HUES64 (cell line): ENCODE results near the gene TMEM150C.

Experiments
- H3K27ac ChIP-seq: 2 replicates; pipeline ENCODE4 v1.7.0; 2013; ENCODE audit warnings: low read depth, low read length, inconsistent platforms
- H3K27me3 ChIP-seq: 2 replicates; pipeline ENCODE4 v1.6.1; 2013; ENCODE audit warnings: mild to moderate bottlenecking, low read length; ENCODE audit not compliant: insufficient read depth
- H3K36me3 ChIP-seq: 2 replicates; pipeline ENCODE4 v1.6.1; 2013; ENCODE audit warnings: mild to moderate bottlenecking, low read length; ENCODE audit not compliant: insufficient read depth
- H3K4me1 ChIP-seq: 2 replicates; pipeline ENCODE4 v1.6.1; 2013; ENCODE audit warnings: mild to moderate bottlenecking, low read length, moderate library complexity; ENCODE audit not compliant: insufficient read depth
- H3K4me3 ChIP-seq: 2 replicates; pipeline ENCODE4 v1.5.1; 2013; ENCODE audit warnings: mild to moderate bottlenecking, low read length, moderate library complexity
- H3K9ac ChIP-seq: 2 replicates; pipeline ENCODE4 v1.6.1; 2013; ENCODE audit warnings: mild to moderate bottlenecking, low read depth, low read length
- H3K9me3 ChIP-seq: 2 replicates; pipeline ENCODE4 v1.6.1; 2013; ENCODE audit warnings: low read depth, low read length; ENCODE audit not compliant: insufficient read depth
- WGBS: fragments of 150-250, 120-280 bp; methylation state at CpG from one replicate; pipeline ENCODE4 v1.1.7; 2013; ENCODE audit warnings: missing lambda C conversion rate; 5-methylcytosine and 5-hydroxymethylcytosine counted together

TMEM150C gene

DNA sequence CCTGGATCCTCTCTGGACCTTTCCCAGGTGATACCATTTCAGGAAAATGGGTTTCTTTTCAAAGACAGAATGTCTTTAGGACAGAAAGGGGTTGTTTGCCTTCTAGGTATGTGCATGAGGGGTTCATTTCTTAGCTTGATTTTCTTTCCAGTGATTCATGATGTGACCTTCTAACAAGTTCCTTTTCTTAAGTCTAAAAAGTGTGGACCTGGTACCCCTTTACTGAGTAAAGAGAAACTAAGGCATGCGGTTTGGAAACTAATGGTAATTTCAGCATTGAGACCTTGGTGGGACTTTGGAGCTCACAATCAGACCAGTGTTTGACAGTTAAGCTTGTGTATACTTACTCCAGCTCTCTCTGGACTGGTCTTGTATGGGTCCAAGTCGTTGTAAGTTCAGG lies 122.7 kb downstream of the TMEM150C start:
- Histone ChIP-seq H3K4me3 (no peak overlapping the region), H3K27ac (no peak overlapping the region), H3K9ac (no peak overlapping the region), H3K27me3 (no peaks in the 10 kb centered on the region), H3K36me3 (peaks cover 26% of the 10 kb centered on the region), H3K9me3 (no peaks in the 10 kb centered on the region), H3K4me1 (peaks cover 7% of the 10 kb centered on the region; the same call in 1 of the 2 replicates)
- 93% methylated on average over 2 of the region's 2 CpGs for WGBS

- peaks cover 33% of the 10 kb centered on the region for H3K36me3 ChIP-seq
- no peak overlapping the region for H3K4me3 ChIP-seq
- no peaks in the 10 kb centered on the region for H3K27me3 ChIP-seq
- H3K9ac ChIP-seq = no peak overlapping the region
- H3K9me3 ChIP-seq = no peaks in the 10 kb centered on the region
- H3K4me1 ChIP-seq = peaks cover 17% of the 10 kb centered on the region; the same call in 1 of the 2 replicates
- 81% methylated on average over 4 of the region's 4 CpGs for WGBS
- no peak overlapping the region for H3K27ac ChIP-seq
Observed at GRCh38 chr4:82437285-82438005, 124.3 kb downstream of the TMEM150C start.

DNA sequence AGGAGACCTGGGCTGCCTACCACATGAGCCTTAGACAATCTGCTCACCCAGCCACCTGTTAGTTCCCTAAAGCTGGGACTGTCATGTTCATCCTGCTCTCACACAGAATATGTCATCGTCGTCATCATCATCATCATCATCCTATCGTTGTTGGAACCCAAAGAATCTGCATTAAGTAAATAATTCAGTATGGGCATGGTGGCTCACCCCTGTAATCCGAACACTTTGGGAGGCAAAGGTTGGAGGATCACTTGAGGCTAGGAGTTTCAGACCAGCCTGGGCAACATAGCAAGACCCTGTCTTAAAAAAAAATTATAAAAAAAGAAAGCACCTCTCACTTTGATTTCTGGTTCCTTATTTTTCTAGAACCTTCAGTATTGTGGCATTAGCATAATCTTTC lies 125.0 kb downstream of the TMEM150C start:
- no peaks in the 10 kb centered on the region for H3K9me3 ChIP-seq
- no peak overlapping the region for H3K4me3 ChIP-seq
- peaks cover 17% of the 10 kb centered on the region; the same call in 1 of the 2 replicates for H3K4me1 ChIP-seq
- H3K9ac ChIP-seq = no peak overlapping the region
- H3K36me3 ChIP-seq = peaks cover 29% of the 10 kb centered on the region
- no peaks in the 10 kb centered on the region for H3K27me3 ChIP-seq
- WGBS = 95% methylated on average over 4 of the region's 4 CpGs
- no peak overlapping the region for H3K27ac ChIP-seq

DNA sequence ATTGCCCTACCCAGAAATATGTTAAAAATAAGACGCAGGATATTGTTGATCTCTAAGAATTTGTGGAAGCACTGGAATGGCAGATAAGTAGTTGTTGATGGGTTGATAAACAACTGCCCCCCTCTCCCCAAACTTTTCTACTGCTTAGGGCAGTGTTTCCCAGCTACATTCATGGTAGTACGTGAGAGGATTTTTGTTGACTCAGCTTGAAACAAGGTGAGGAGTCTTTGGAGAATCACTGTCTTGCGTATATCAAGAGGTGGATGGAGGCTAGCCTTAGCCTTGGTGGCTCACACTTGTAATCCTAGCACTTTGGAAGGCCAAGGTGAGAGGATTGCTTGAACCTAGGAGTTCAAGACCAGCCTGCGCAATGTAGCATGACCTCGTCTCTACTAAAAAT lies 125.7 kb downstream of the TMEM150C start:
- Histone ChIP-seq H3K36me3 (peaks cover 28% of the 10 kb centered on the region), H3K4me3 (no peak overlapping the region), H3K9ac (no peak overlapping the region), H3K9me3 (no peaks in the 10 kb centered on the region), H3K27ac (no peak overlapping the region), H3K4me1 (peaks cover 17% of the 10 kb centered on the region; the same call in 1 of the 2 replicates), H3K27me3 (no peaks in the 10 kb centered on the region)
- WGBS = 96% methylated on average over 4 of the region's 5 CpGs

- no peaks in the 10 kb centered on the region for H3K9me3 ChIP-seq
- 96% methylated on average over 7 of the region's 7 CpGs for WGBS
- peaks cover 17% of the 10 kb centered on the region; the same call in 1 of the 2 replicates for H3K4me1 ChIP-seq
- no peaks in the 10 kb centered on the region for H3K27me3 ChIP-seq
- no peak overlapping the region for H3K27ac ChIP-seq
- H3K4me3 ChIP-seq = no peak overlapping the region
- H3K9ac ChIP-seq = no peak overlapping the region
- H3K36me3 ChIP-seq = peaks cover 28% of the 10 kb centered on the region
Observed at GRCh38 chr4:82434949-82435348, 126.8 kb downstream of the TMEM150C start.

GRCh38 chr4:82433791-82434190 lies 128.0 kb downstream of the TMEM150C start:
- Histone ChIP-seq H3K9ac (no peak overlapping the region), H3K27me3 (no peaks in the 10 kb centered on the region), H3K27ac (no peak overlapping the region), H3K4me1 (peaks cover 17% of the 10 kb centered on the region; the same call in 1 of the 2 replicates), H3K36me3 (peaks cover 26% of the 10 kb centered on the region), H3K4me3 (no peak overlapping the region), H3K9me3 (no peaks in the 10 kb centered on the region)
- WGBS = 80% methylated on average over 1 of the region's 2 CpGs
